GM10847 (cell line): ENCODE measurements around the gene PROZ.

Source experiments
- POLR2A ChIP-seq: IDR thresholded peaks from 2 replicates; pipeline ENCODE4 v1.6.1; 2011; ENCODE audit not compliant: insufficient read length; ENCODE audit errors: extremely low read depth

PROZ gene

GRCh38 chr13:113195360-113195759 lies 36.9 kb downstream of the PROZ start:
- no peak for TF ChIP-seq POLR2A

DNA sequence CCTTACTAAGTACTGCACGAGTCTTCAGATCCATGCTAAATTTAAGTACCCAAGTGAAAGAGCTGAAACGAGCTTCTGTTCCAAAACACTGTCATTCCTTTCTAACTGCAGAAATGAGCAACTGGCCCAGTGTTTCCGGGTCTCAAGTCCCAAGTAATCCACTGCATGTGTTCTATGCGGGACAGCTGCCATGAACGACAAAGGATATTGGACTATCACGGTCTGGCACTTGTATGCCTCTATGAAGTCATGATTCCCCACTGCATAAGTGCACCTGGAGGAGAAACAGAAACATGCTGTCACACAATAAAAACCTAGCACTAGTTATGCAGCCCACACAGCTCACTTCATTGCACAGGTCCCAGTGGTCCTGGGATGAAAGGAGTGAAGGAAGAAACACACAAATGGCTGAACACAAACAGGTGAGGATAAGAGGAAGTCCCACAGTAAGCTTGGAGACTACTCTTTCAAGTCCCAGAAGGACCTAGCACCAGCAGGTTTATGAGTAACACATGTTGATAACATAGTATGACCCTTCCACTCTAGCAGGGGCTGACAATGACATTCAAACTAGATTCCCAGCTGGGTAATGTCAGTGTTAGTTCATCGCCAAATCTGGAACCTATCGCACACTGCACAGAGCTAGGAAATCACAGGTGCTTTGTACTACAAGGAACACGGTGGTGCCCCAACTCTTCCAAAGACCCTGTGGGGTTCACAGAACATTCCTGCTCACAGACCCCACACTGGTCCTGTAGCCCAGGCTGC lies 38.7 kb downstream of the PROZ start:
- TF ChIP-seq POLR2A = no peak

DNA sequence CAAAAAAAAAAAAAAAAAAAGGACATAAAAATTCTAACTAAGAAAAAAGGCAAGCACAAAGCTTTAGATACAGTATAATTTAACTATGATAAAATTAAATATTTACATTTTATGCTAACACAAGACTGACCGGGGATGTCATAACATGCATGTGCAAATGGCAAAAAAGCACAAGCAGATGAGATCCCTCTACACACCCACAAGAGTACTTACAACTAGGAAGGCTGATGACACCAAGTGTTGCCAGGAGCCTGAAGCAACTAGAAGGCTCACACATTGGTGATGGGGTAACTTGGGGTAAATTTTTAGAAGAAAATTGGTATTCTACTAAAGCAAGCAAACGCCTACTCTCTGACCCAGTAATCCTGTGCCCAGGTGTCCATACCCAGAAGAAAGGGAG lies 43.4 kb downstream of the PROZ start:
- TF ChIP-seq POLR2A = no peak

GRCh38 chr13:113202912-113203311 lies 44.5 kb downstream of the PROZ start:
- TF ChIP-seq POLR2A = no peak

- no peak for TF ChIP-seq POLR2A
Observed at GRCh38 chr13:113203507-113204377, 45.3 kb downstream of the PROZ start.

GRCh38 chr13:113204378-113204734 lies 45.9 kb downstream of the PROZ start:
- TF ChIP-seq POLR2A = no peak

DNA sequence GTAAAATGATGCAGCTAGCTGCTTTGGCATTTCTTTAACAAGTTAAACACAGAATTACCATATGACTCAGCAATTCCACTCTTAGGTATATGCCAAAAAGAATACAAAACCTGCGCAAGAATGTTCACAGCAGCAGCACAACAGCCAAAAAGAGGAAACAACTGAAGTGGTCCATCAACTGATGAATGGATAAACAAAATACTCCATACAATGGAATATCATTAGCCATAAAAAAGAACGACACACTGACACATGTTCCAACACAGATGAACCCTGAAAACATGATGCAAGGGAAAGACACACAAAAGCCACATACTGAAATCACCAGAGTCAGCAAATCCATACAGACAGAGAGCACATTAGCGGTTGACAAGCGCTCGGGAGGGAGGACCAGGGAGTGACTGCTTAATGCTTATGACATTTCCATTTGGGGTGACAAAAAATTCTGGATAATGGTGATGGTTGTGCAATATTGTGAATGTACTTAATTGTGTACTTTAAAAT lies 47.0 kb downstream of the PROZ start:
- TF ChIP-seq POLR2A = no peak

GRCh38 chr13:113207460-113207859 lies 49.0 kb downstream of the PROZ start:
- TF ChIP-seq POLR2A = no peak

GRCh38 chr13:113207890-113208420 lies 49.5 kb downstream of the PROZ start:
- no peak for TF ChIP-seq POLR2A

- TF ChIP-seq POLR2A = peak; percentile 86
Observed at GRCh38 chr13:113208421-113209335, 50.2 kb downstream of the PROZ start, which contains the start of gene PCID2. TSS of gene PCID2 (minus strand) at chr13:113208669. CDS start at chr13:113208634, 35 bp downstream.

DNA sequence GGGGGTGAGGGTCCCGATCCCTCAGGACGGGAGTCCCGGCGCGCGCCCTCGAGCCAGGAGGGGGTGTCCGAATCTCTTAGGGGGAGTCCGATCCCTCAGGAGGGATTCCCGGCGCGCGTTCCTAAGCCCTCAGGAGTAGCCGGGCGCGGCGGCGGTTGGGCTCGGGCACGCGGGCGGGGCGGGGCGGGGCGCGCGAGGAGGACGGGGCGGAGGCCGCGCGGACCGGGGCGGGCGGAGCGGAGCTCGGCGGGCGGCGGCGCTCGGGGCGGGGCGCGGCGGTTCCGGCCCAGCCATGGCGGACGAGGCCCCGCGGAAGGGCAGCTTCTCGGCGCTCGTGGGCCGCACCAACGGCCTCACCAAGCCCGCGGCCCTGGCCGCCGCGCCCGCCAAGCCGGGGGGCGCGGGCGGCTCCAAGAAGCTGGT lies 50.9 kb downstream of the PROZ start, which contains the start of gene CUL4A:
CUL4A (plus strand) TSS at position 278 of the 423 bp plus-strand sequence; CDS start at position 293, 15 bp downstream.
- peak; percentile 28 for TF ChIP-seq POLR2A

DNA sequence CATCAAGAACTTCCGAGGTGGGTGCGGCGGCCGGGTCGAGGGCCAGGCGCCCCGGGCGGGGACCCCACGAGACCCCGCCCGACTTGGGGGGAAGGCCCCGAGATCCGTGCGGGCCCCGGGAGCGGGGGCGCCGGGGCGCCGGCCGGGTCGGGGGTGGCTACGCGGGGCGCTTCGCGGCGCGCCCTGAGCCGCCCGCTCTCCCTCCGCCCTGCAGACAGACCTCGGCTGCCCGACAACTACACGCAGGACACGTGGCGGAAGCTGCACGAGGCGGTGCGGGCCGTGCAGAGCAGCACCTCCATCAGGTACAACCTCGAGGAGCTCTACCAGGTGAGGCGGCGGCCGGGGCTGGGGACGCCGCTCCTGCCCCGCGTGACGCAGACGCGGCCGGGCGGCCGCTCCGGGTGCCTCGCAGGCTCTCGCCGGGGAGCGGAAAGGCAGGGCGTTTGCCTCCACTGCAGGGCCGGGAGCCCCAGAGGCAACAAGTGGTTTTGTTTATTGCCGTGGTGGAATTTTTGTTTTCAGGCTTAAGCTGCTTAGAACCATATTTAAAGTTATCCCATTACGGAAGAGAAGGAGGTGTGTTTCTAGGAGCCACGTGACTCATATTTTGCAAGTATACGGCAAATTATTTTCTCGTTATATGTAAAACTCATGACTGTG lies 51.4 kb downstream of the PROZ start:
- no peak for TF ChIP-seq POLR2A

DNA sequence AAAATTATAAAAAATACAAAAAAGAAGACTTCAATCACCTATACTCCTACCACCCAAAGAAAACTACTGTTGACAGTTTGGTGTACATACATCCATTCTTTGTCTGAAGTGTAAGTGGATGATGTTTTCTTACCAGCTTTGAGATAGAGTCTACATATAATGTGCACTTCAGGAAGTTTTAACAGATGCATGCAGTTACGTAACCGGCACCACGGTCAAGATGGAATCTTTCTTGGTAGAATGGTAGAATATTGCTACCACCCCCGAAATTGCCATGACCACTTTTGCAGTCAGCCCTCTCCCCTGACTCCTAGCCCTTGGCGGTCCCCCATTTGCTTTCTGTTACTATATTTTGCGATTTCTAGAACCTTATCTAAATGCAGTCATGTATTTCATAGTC lies 52.4 kb downstream of the PROZ start:
- TF ChIP-seq POLR2A = no peak

GRCh38 chr13:113211774-113212173 lies 53.3 kb downstream of the PROZ start:
- no peak for TF ChIP-seq POLR2A

GRCh38 chr13:113216254-113217048 lies 58.0 kb downstream of the PROZ start:
- TF ChIP-seq POLR2A = no peak
